Muscle of arm (tissue), 12 donors: ENCODE results near the gene ADIPOR2. TPM values are rescaled to one million over a fixed set of nuclear protein-coding genes. Genes with fewer than 3 reads are reported as not detected.
"Not testable (repeated sequence)": the region's sequence is repeated elsewhere in the genome, so short reads cannot be mapped to it uniquely, and the experiment has no call there.

Experiments
- DNase-seq: peaks from one replicate; pipeline ENCODE4 v3.0.0-alpha.2; 2013
- polyA plus RNA-seq, 12 donors: library from polyadenylated mRNA; unstranded; fragments of 120-200 nt; gene quantifications; one replicate each; pipeline ENCODE4 v1.2.1, GENCODE V29; 2013; ENCODE audit not compliant: insufficient read length in 12 of 12

The ADIPOR2 gene
- polyA plus RNA-seq, 12 donors, result 17.3 to 30.6 (median 26.6) TPM; not detected in 1

GRCh38 chr12:1732914-1733313 is 42.0 kb downstream of the ADIPOR2 start:
- DNase-seq, result no peak

GRCh38 chr12:1733712-1734111 is 42.8 kb downstream of the ADIPOR2 start:
- DNase-seq, result not testable (repeated sequence)

DNA sequence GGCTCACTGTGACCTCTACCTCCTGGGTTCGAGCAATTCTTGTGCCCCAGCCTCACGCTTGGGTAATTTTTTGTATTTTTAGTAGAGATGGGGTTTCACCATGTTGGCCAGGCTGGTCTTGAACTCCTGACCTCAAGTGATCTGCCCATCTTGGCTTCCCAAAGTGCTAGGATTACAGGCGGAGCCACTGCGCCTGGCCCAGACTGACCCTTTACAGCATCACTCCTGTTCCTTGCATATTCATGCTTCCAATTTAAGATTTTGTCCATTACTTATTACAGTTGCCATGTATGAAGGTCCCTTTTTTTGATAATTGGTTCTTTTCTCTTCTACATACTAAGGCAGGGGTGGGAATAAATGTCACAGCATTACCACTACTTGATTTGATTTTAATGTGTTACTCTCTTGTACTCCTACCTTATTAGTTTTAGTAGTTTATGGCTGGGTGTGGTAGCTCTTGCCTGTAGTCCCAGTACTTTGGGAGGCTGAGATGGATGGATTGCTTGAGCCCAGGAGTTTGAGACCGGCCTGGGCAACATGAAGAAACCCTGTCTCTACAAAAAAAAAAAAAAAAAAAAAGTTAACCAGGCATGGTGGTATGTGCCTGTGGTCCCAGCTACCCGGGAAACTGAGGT is 46.9 kb downstream of the ADIPOR2 start:
- DNase-seq, result no peak

DNA sequence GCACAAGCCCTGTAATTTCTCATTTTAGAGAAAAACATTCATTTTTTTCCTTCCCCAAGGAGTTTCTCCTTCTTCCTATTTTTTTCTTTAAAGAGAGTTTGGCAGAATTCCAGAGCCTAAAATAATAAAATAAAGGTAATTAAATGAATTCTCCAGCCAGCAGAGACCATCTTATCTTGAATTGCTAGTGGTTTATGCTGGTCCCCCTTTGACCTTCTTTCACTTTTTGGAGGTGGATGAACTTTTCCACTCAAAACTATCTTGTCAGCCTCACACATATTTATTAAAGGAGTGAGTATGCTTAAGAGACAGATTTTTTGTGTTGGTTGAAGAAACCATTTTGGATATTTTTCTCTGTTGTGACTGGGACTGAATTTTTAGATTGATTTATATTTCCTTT is 47.6 kb downstream of the ADIPOR2 start:
- no peak for DNase-seq

DNA sequence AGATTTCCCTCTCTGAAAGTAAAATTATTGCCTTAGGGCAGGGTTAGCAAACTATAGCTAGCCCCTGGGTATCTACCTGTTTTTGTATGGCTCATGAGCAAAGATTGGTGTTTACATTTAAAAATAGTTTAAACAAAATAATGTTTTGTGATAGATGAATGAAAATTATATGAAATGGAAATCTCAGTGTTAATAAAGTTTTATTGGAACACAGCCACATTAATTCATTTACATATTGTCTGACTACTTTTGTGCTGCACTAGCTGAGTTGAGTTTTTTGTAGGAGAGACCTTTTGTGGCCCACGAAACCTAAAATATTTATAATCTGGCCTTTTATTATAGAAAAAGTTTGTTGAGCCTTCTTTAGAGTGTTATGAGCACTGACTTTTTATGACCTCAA is 48.5 kb downstream of the ADIPOR2 start:
- DNase-seq, result no peak

- DNase-seq, result no peak
These were observed 49.5 kb downstream of the ADIPOR2 start for GRCh38 chr12:1740161-1740948.

DNA sequence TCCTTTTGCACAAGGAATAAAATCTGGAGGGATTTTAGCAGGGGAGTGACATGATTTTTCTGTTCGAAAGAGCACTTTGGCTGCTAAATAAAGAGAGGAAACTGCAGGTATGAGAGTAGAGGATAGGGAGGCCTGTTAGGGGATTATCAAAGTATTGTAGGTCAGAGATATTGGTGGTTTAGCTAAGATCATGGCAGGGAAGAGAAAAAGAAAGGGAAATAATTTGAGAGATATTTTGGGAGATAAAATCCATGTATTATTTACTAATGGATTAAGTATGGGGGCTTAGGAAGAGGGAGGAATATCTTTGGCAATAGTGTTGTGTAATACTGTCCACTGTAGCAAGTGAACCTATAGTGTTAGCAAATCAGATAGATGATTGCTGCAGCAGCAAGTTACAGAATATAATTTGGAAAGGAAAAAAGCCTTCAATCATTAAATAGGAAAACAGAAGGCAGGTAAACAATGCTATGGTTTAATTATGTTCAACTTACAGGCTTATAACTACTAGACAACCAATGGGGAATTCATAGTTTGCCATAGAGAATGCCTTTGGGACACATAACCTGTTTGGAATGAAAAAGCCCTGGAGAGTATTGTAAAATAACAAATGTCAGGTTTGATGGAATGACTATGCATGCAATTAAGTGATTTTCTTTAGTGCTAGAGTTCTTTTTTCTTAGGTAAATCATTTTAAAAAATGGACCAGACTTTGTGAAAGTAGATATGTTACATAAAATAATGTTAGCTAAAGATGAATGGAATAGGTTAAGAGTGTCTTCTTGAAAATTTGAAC is 50.5 kb downstream of the ADIPOR2 start:
- no peak for DNase-seq

- DNase-seq, result no peak
These were observed 54.1 kb downstream of the ADIPOR2 start for GRCh38 chr12:1744932-1745331.

DNA sequence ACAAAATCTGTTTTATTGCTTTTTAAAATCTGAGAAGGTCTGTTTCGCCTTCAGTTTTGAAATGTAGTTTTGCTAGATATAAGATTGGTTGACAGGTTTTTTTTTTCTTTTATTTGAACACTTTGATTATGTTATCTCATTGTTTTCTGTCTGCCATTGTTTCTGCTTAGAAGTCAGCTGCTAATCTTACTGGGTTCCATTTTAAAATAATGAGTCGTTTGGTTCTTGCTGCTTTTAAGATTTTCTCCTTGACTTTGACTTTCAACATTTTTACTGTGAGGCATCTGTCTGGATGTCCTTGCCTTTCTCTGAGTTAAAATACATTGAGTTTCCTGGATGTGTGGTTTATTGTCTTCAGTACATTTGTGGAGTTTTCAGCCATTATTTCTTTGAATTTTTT is 56.7 kb downstream of the ADIPOR2 start:
- no peak for DNase-seq

DNA sequence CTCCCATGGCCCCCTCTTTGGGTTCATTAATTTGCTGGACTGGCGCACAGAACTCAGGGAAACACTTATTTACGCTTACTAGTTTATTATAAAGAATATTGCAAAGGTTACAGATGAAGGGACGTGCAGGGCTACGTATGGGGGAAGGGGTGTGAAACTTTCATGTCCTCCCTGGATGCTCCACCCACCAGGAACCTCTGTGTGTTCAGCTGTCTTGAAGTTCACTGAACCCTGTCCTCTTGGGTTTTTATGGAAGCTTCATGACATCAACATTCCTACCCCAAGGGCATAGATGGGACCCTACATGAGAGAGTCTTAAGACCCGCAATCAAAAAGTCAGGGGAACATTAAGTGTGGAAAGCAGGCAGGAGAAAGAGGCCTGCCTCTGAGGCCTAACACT is 58.1 kb downstream of the ADIPOR2 start:
- no peak for DNase-seq

GRCh38 chr12:1750300-1750699 is 59.4 kb downstream of the ADIPOR2 start:
- no peak for DNase-seq

GRCh38 chr12:1758376-1758775 is 67.5 kb downstream of the ADIPOR2 start:
- DNase-seq, result no peak

GRCh38 chr12:1758887-1759286 is 68.0 kb downstream of the ADIPOR2 start:
- no peak for DNase-seq

DNA sequence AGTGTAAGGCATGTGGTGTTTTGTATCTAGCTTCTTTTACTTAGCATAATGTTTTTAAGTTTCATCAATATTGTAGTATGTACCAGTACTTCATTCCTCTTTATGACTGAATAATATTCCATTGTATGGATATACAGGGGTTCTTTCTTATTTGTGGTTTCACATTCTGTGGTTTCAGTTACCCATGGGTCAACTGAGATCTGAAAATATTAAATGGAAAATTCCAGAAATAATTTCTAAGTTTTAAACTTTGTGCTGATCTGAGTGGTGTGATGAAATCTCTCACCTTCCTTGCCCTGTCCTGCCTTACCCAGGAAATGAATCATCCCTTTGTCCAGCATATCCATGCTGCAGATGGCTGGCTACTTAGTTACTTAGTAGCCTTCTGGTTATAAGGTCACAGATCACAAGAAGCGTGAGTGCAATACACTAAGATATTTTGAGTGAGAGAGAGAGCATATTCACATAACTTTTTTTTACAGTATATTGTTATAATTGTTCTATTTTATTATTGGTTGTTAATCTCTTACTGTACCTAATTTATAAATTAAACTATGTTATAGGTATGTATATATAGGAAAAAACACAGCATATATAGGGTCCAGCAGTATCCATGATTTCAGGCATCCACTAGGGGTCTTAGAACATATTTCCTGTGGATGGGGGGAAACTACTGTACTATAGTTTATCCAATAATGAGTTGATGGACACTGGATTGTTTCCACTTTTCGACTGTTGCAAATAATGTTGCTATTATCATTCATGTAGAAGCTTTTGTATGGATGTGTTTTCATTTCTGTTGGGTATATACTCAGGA is 69.9 kb downstream of the ADIPOR2 start:
- DNase-seq, result no peak

DNA sequence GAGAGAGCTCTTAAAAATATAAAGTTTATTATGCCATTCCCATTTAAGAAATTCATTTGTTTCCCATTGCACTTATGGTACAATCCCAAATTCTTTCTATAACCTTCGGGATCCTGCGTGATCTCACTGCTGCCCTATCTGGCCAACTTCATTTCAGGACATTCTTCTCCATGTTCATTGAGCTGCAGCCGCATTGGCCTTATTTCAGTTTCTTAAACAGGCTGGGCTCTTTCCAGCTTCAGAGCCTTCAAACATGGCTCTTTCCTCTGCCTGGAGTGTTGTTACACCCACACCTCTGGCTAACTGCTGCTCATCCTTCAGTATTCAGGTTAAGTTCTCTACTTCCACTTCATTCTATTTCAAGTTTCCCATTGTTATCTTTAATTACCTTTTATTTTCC is 71.0 kb downstream of the ADIPOR2 start:
- no peak for DNase-seq

- no peak for DNase-seq
These were observed 72.3 kb downstream of the ADIPOR2 start for GRCh38 chr12:1763153-1763552.

DNA sequence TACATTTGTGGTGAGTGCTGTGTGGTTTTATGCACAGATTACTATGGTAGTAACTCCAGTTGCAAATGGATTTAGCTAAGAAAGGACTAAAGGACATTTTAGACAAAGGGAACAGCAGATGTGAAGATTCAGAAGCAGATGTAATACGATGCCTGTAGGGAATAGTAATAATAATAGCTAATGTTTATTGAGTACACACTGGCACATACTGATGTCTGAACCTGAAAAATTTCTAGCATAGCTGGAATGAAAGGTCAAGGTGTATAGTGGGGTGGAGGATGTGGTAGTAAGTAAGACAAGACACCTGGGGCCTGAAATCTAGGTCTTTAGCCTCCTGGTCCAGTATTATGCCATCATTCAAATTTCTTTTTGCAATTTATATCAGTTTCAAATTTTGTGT is 75.2 kb downstream of the ADIPOR2 start:
- DNase-seq, result no peak

GRCh38 chr12:1767407-1768090 is 76.7 kb downstream of the ADIPOR2 start:
- DNase-seq, result no peak

- DNase-seq, result no peak
These were observed 77.7 kb downstream of the ADIPOR2 start for GRCh38 chr12:1768615-1769014.

- DNase-seq, result no peak
These were observed 79.1 kb downstream of the ADIPOR2 start for GRCh38 chr12:1769809-1770494.
